Lower leg skin (tissue), 3 donors: ENCODE measurements around the gene STX8.

ENCODE experiments used
- CTCF ChIP-seq, 3 donors: fragments of 450-650 bp; IDR thresholded peaks; one replicate each; pipeline ENCODE4 v1.5.1; 2016; ENCODE audit warnings: antibody characterized with exemption in 3 of 3, mild to moderate bottlenecking in 3 of 3, moderate library complexity in 2 of 3
- POLR2A ChIP-seq, 2 donors: fragments of 450-650 bp; IDR thresholded peaks; one replicate each; pipeline ENCODE4 v1.6.1; 2016 to 2017; ENCODE audit warnings: antibody characterized with exemption in 2 of 2, mild to moderate bottlenecking in 1 of 2, moderate library complexity in 1 of 2

- TF ChIP-seq CTCF (IDR thresholded peaks at IDR 0.05) = no peak
- TF ChIP-seq POLR2A (IDR thresholded peaks at IDR 0.05) = no peak
These were observed 307.1 kb downstream of the STX8 start for GRCh38 chr17:9268546-9268945.
